HCT116 (cell line): Measurements from ENCODE around the gene TMEM258. TPM values are rescaled to one million over a fixed set of nuclear protein-coding genes. Genes with fewer than 3 reads are reported as not detected.

Experiments
- ATAC-seq: fragments of 200-7000 bp; cut with Tn5 transposase; 2 replicates; pipeline ENCODE4 v1.9.1; 2020; ENCODE audit warnings: mild to moderate bottlenecking, moderate library complexity
- BruUV-seq: library from RNA; stranded (reverse); fragments of 400-500 nt; replicated peaks from 2 replicates; lab custom pipeline; 2021; lab: Mats Ljungman, UMichigan
- CTCF ChIA-PET: fragments of 300-600 bp; sonication (Branson Sonifier 250); formaldehyde crosslinking; loops from one replicate; lab custom pipeline; 2021; ENCODE audit warnings: antibody characterized with exemption; lab: Charles Lee
- POLR2A ChIA-PET: fragments of 300-600, 350-600 bp; sonication (Branson Sonifier 250); formaldehyde crosslinking; loops from one replicate; lab custom pipeline; 2021; ENCODE audit warnings: antibody characterized with exemption; lab: Charles Lee
- RAD21 ChIA-PET, 2 experiments: fragments of 300-600 bp; sonication (Branson Sonifier 250); formaldehyde crosslinking; loops; one replicate each; lab custom pipeline; 2023; ENCODE audit warnings: low total read pairs in 2 of 2; ENCODE audit not compliant: uncharacterized antibody in 2 of 2, unreplicated experiment in 2 of 2, low non-redundant PET in 1 of 2; lab: Charles Lee
- DNase-seq: peaks from one replicate; pipeline ENCODE4 v3.0.0-alpha.2; 2010; ENCODE audit warnings: low read depth, low spot score
- H2AFZ ChIP-seq: fragments of 200-600 bp; shearing (Covaris generic), sonication (generic); 2 replicates; pipeline ENCODE4 v1.6.1; 2017; ENCODE audit warnings: low read depth, mixed run types, mixed read lengths, antibody characterized with exemption, low read length; ENCODE audit not compliant: poor library complexity, severe bottlenecking
- H3K27ac ChIP-seq: 2 replicates; pipeline ENCODE4 v1.5.1; 2012; ENCODE audit warnings: low read depth, low read length
- H3K27me3 ChIP-seq: fragments of 200-600 bp; sonication (generic); 2 replicates; pipeline ENCODE4 v1.6.1; 2016; ENCODE audit warnings: mixed run types, low read length, mixed read lengths; ENCODE audit not compliant: insufficient read depth
- H3K36me3 ChIP-seq, 2 experiments: fragments of 200-500 bp in 1 of 2; fragments of 200-600 bp in 1 of 2; sonication (Bioruptor generic) in 1 of 2; sonication (generic) in 1 of 2; 2 replicates each; pipeline versions ENCODE4 v1.5.1 to v1.6.1; 2014 to 2016; ENCODE audit warnings: low read length in 2 of 2, inconsistent platforms in 1 of 2, mixed read lengths in 1 of 2, mixed run types in 1 of 2; ENCODE audit not compliant: insufficient read depth in 2 of 2, control insufficient read depth in 1 of 2
- H3K4me1 ChIP-seq, 2 experiments: fragments of 200-600 bp in 1 of 2; sonication (generic) in 1 of 2; 2 replicates each; pipeline versions ENCODE4 v1.5.1 to v1.6.1; 2012 to 2017; ENCODE audit warnings: low read length in 2 of 2, inconsistent platforms in 1 of 2, mild to moderate bottlenecking in 1 of 2, mixed read lengths in 1 of 2, mixed run types in 1 of 2, moderate library complexity in 1 of 2; ENCODE audit not compliant: insufficient read depth in 2 of 2, control insufficient read depth in 1 of 2
- H3K4me2 ChIP-seq: fragments of 200-600 bp; sonication (generic); 2 replicates; pipeline ENCODE4 v1.6.1; 2017; ENCODE audit warnings: mixed run types, low read length, mixed read lengths
- H3K4me3 ChIP-seq, 2 experiments: fragments of 200-600 bp in 1 of 2; sonication (generic) in 1 of 2; replicated peaks in 1 of 2; 2 replicates each; pipeline ENCODE4 v1.5.1; 2011 to 2016; ENCODE audit warnings: low read length in 2 of 2, control low read depth in 1 of 2, low read depth in 1 of 2, mild to moderate bottlenecking in 1 of 2, mixed read lengths in 1 of 2, mixed run types in 1 of 2
- H3K79me2 ChIP-seq: fragments of 200-600 bp; sonication (generic); 2 replicates; pipeline ENCODE4 v1.6.1; 2017; ENCODE audit warnings: mild to moderate bottlenecking, mixed run types, low read length, moderate library complexity, mixed read lengths; ENCODE audit not compliant: insufficient read depth
- H3K9ac ChIP-seq: fragments of 200-600 bp; sonication (generic); 2 replicates; pipeline ENCODE4 v1.6.1; 2016; ENCODE audit warnings: low read length, mixed read lengths
- H3K9me2 ChIP-seq: fragments of 200-600 bp; sonication (generic), shearing (Covaris generic); 2 replicates; pipeline ENCODE4 v1.6.1; 2017; ENCODE audit warnings: mixed run types, mild to moderate bottlenecking, moderate library complexity; ENCODE audit not compliant: insufficient read depth
- H3K9me3 ChIP-seq, 2 experiments: fragments of 200-500 bp in 1 of 2; fragments of 200-600 bp in 1 of 2; sonication (Bioruptor generic) in 1 of 2; sonication (generic) in 1 of 2; 2 replicates each; pipeline ENCODE4 v1.6.1; 2014 to 2017; ENCODE audit warnings: low read length in 2 of 2, mixed read lengths in 2 of 2, inconsistent platforms in 1 of 2, low read depth in 1 of 2, mild to moderate bottlenecking in 1 of 2, mixed run types in 1 of 2, moderate library complexity in 1 of 2; ENCODE audit not compliant: control insufficient read depth in 1 of 2, insufficient read depth in 1 of 2
- H4K20me1 ChIP-seq: fragments of 200-600 bp; sonication (generic), shearing (Covaris generic); 2 replicates; pipeline ENCODE4 v1.6.1; 2017; ENCODE audit warnings: mixed run types, mild to moderate bottlenecking, moderate library complexity; ENCODE audit not compliant: insufficient read depth
- POLR2A ChIP-seq: IDR thresholded peaks from 2 replicates; pipeline ENCODE4 v1.7.0; 2011; ENCODE audit warnings: borderline replicate concordance; ENCODE audit not compliant: insufficient read depth, insufficient read length; ENCODE audit errors: extremely low read depth
- SRF ChIP-seq: IDR thresholded peaks from 2 replicates; pipeline ENCODE4 v1.6.1; 2012; ENCODE audit warnings: low read depth
- YY1 ChIP-seq: IDR thresholded peaks from 2 replicates; pipeline ENCODE4 v1.6.1; 2011; ENCODE audit warnings: low read length, low read depth, moderate library complexity, mild to moderate bottlenecking; ENCODE audit not compliant: insufficient replicate concordance; ENCODE audit errors: extremely low read depth
- ZFX ChIP-seq: fragments of 450-650 bp; IDR thresholded peaks from 2 replicates; pipeline ENCODE4 v1.6.1; 2017
- ZNF274 ChIP-seq: fragments of 200-500 bp; sonication (Bioruptor generic); IDR thresholded peaks from 2 replicates; pipeline ENCODE4 v1.6.1; 2014; ENCODE audit warnings: mild to moderate bottlenecking, low read depth, low read length, inconsistent platforms
- intact Hi-C: fragments of 100-400 bp; cut with micrococcal nuclease; formaldehyde crosslinking; loops from 2 replicates; pipeline ENCODE4 v1.10.0; 2022
- total RNA-seq: library from RNA; stranded (reverse); gene quantifications from one replicate; pipeline ENCODE4 v1.2.1, GENCODE V29; 2021; ENCODE audit not compliant: unreplicated experiment
- TF ChIP-seq, protein P1 (sequence below): IDR thresholded peaks from 2 replicates; pipeline ENCODE4 v1.6.1; 2012
- TF ChIP-seq, protein P2 (sequence below): IDR thresholded peaks from 2 replicates; pipeline ENCODE4 v1.6.1; 2012; ENCODE audit warnings: low read depth
- TF ChIP-seq, protein P3 (sequence below), 3 experiments: fragments of 200-600 bp in 1 of 3; sonication (generic) in 1 of 3; IDR thresholded peaks in 2 of 3; conservative IDR thresholded peaks in 1 of 3; 2 replicates each; pipeline ENCODE4 v1.5.1; 2012 to 2017; ENCODE audit warnings: low read depth in 2 of 3, low read length in 2 of 3, antibody characterized with exemption in 1 of 3, borderline replicate concordance in 1 of 3, control low read depth in 1 of 3, mild to moderate bottlenecking in 1 of 3, mixed read lengths in 1 of 3, mixed run types in 1 of 3, moderate library complexity in 1 of 3; ENCODE audit not compliant: insufficient read depth in 1 of 3

TMEM258 gene
- total RNA-seq, 1 experiment from 2014 or later = 160 TPM

GRCh38 chr11:61769946-61770683 is 22.3 kb downstream of the TMEM258 start:
- Histone ChIP-seq H3K4me2 (no peak overlapping the region), H3K36me3 (no peaks in the 10 kb centered on the region), H3K9me3 (no peaks in the 10 kb centered on the region), H3K27ac (no peak overlapping the region), H3K27me3 (no peaks in the 10 kb centered on the region)
- DNase-seq = no peak
- POLR2A ChIA-PET = no interaction called here
- RAD21 ChIA-PET = no interaction called here
- TF ChIP-seq SRF (no peak), YY1 (no peak), POLR2A (no peak), ZFX (no peak), ZNF274 (no peak)
- TF ChIP-seq, protein P1, sequence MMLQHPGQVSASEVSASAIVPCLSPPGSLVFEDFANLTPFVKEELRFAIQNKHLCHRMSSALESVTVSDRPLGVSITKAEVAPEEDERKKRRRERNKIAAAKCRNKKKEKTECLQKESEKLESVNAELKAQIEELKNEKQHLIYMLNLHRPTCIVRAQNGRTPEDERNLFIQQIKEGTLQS = no peak
- TF ChIP-seq, all 23 proteins: peak for 0
- H3K9ac ChIP-seq = no peak overlapping the region
- CTCF ChIA-PET = no interaction called here
- H2AFZ ChIP-seq = no peak overlapping the region
- H3K79me2 ChIP-seq = no peaks in the 10 kb centered on the region
- no peaks in the 10 kb centered on the region for H3K9me2 ChIP-seq
- H4K20me1 ChIP-seq = no peaks in the 10 kb centered on the region
- no TSS peak for BruUV-seq
- intact Hi-C loops = no loop called here
- no peak for ATAC-seq
- peaks cover 10 to 20% of the 10 kb centered on the region in 2 experiments for H3K4me1 ChIP-seq
- H3K4me3 ChIP-seq = no peak overlapping the region

- intact Hi-C loops = no loop called here
- DNase-seq = no peak
- Histone ChIP-seq H3K4me3 (no peak overlapping the region), H3K27me3 (no peaks in the 10 kb centered on the region), H3K79me2 (0 out of 2 replicates have a peak, but pooled peaks cover 2% of the 10 kb centered on the region), H4K20me1 (no peaks in the 10 kb centered on the region), H3K9me2 (no peaks in the 10 kb centered on the region), H3K9ac (no peak overlapping the region), H3K4me2 (no peak overlapping the region; the same call in 1 of the 2 replicates), H3K9me3 (no peaks in the 10 kb centered on the region), H2AFZ (no peak overlapping the region), H3K4me1 (peaks cover 10 to 20% of the 10 kb centered on the region in 2 experiments), H3K27ac (no peak overlapping the region), H3K36me3 (no peaks in the 10 kb centered on the region)
- POLR2A ChIA-PET = no interaction called here
- TF ChIP-seq, protein P2, sequence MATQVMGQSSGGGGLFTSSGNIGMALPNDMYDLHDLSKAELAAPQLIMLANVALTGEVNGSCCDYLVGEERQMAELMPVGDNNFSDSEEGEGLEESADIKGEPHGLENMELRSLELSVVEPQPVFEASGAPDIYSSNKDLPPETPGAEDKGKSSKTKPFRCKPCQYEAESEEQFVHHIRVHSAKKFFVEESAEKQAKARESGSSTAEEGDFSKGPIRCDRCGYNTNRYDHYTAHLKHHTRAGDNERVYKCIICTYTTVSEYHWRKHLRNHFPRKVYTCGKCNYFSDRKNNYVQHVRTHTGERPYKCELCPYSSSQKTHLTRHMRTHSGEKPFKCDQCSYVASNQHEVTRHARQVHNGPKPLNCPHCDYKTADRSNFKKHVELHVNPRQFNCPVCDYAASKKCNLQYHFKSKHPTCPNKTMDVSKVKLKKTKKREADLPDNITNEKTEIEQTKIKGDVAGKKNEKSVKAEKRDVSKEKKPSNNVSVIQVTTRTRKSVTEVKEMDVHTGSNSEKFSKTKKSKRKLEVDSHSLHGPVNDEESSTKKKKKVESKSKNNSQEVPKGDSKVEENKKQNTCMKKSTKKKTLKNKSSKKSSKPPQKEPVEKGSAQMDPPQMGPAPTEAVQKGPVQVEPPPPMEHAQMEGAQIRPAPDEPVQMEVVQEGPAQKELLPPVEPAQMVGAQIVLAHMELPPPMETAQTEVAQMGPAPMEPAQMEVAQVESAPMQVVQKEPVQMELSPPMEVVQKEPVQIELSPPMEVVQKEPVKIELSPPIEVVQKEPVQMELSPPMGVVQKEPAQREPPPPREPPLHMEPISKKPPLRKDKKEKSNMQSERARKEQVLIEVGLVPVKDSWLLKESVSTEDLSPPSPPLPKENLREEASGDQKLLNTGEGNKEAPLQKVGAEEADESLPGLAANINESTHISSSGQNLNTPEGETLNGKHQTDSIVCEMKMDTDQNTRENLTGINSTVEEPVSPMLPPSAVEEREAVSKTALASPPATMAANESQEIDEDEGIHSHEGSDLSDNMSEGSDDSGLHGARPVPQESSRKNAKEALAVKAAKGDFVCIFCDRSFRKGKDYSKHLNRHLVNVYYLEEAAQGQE = no peak
- TF ChIP-seq, protein P3, sequence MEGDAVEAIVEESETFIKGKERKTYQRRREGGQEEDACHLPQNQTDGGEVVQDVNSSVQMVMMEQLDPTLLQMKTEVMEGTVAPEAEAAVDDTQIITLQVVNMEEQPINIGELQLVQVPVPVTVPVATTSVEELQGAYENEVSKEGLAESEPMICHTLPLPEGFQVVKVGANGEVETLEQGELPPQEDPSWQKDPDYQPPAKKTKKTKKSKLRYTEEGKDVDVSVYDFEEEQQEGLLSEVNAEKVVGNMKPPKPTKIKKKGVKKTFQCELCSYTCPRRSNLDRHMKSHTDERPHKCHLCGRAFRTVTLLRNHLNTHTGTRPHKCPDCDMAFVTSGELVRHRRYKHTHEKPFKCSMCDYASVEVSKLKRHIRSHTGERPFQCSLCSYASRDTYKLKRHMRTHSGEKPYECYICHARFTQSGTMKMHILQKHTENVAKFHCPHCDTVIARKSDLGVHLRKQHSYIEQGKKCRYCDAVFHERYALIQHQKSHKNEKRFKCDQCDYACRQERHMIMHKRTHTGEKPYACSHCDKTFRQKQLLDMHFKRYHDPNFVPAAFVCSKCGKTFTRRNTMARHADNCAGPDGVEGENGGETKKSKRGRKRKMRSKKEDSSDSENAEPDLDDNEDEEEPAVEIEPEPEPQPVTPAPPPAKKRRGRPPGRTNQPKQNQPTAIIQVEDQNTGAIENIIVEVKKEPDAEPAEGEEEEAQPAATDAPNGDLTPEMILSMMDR (IDR thresholded peaks at IDR 0.05 in 2 of 3, conservative IDR thresholded peaks at IDR 0.05 in 1 of 3; ENCODE audit: borderline replicate concordance in 1 of 3, insufficient read depth in 1 of 3, low read depth in 2 of 3, low read length in 2 of 3) = peak in 2 of 3 experiments; percentile 14 to 24; a peak in 2 of 6 replicates
- RAD21 ChIA-PET = no interaction called here
- BruUV-seq = no TSS peak
- CTCF ChIA-PET = no interaction called here
- ATAC-seq = peak; percentile 57
Measured at GRCh38 chr11:61769169-61769920, 23.1 kb downstream of the TMEM258 start.
